Right lobe of liver (tissue), 6 donors: ENCODE results near the gene TMEM37. TPM values are rescaled to one million over a fixed set of nuclear protein-coding genes. Genes with fewer than 3 reads are reported as not detected.

ENCODE experiments used
- ATAC-seq, 4 donors: fragments of 200-7000 bp; cut with Tn5 transposase; one replicate each; pipeline ENCODE4 v1.9.1; 2020; ENCODE audit warnings: mild to moderate bottlenecking in 4 of 4, moderate library complexity in 4 of 4
- DNase-seq, 3 donors: peaks; one replicate each; pipeline ENCODE4 v3.0.0-alpha.2; 2020
- H3K27ac ChIP-seq, 3 donors: fragments of 200-600 bp; one replicate each; pipeline ENCODE4 v1.8.0; 2022
- H3K27me3 ChIP-seq, 2 donors: fragments of 200-600 bp; one replicate each; pipeline ENCODE4 v1.8.0; 2022
- H3K36me3 ChIP-seq, 4 donors: fragments of 200-600 bp; sonication (generic) in 1 of 4; one replicate each; pipeline versions ENCODE4 v1.5.1 to v1.8.0; 2017 to 2022; ENCODE audit warnings: control low read depth in 1 of 4
- H3K4me1 ChIP-seq, 4 donors: fragments of 200-600 bp; sonication (generic) in 1 of 4; one replicate each; pipeline versions ENCODE4 v1.5.1 to v1.8.0; 2017 to 2022; ENCODE audit warnings: control low read depth in 1 of 4
- H3K4me3 ChIP-seq, 3 donors: fragments of 200-600 bp; one replicate each; pipeline ENCODE4 v1.8.0; 2022
- H3K9me3 ChIP-seq, 4 donors: fragments of 200-600 bp; sonication (generic) in 1 of 4; one replicate each; pipeline versions ENCODE4 v1.5.1 to v1.8.0; 2017 to 2022; ENCODE audit warnings: control low read depth in 1 of 4
- POLR2A ChIP-seq: fragments of 450-650 bp; IDR thresholded peaks from one replicate; pipeline ENCODE4 v1.6.1; 2017; ENCODE audit warnings: antibody characterized with exemption, mild to moderate bottlenecking
- WGBS: methylation state at CpG from one replicate; pipeline ENCODE4 v1.1.6; 2018; ENCODE audit warnings: low coverage, low lambda C conversion rate; ENCODE audit not compliant: insufficient coverage; ENCODE audit errors: missing lambda C conversion rate; 5-methylcytosine and 5-hydroxymethylcytosine counted together
- intact Hi-C, 2 donors: fragments of 100-400 bp; cut with DNase I; formaldehyde crosslinking; loops; one replicate each; pipeline versions ENCODE4 v1.11.2 to v1.14.1; 2022
- total RNA-seq, 6 experiments: library from RNA; depleted of rRNA in 2 of 6; stranded (reverse); fragments of >200 nt in 2 of 6; fragmentation: NEBNext Ultra II Directional in 3 of 6; extraction: Animal tissue kit (Norgen Biotek cat#: 25700) in 3 of 6; gene quantifications; one replicate each; pipeline versions ENCODE4 v1.1.0 to v1.2.4, GENCODE V29; 2016 to 2023
- TF ChIP-seq, protein P1 (sequence below), 4 donors: fragments of 200-600 bp in 3 of 4; fragments of 450-650 bp in 1 of 4; IDR thresholded peaks; one replicate each; pipeline versions ENCODE4 v1.5.1 to v1.8.0; 2016 to 2022; ENCODE audit warnings: antibody characterized with exemption in 4 of 4, mild to moderate bottlenecking in 2 of 4
- donor health status: DM: no; HTN: yes; CAD: no.
- donor health status: DM: no; HTN: no; CAD: no.
- donor health status: DM: no; HTN: no; CAD: no.
- donor health status: DM: no; HTN: yes; CAD: no.
- donor health status: DM: no; HTN: yes; CAD: no.

Gene TMEM37
- total RNA-seq, 6 experiments from 2014 or later: 37.3 to 96.6 (median 73.5) TPM

DNA sequence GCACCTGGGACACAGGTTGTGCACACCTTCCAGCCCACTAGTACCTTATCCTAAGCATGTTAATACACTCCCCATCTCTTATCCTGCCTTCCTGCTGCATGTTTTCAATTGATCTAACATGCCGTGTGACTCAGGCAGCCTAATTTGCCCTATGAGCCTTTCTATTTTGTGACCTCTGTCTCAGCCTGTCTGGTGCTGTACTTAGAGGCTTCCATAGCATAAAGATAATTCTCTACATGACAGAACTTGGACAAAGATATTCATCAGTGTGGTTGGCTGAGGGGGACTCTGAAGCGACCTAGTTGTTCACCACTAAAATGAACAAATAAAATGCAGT is 8.6 kb upstream of the TMEM37 start:
- intact Hi-C loops: no loop called here
- ATAC-seq (no peak), DNase-seq (no peak)
- TF ChIP-seq POLR2A: no peak
- TF ChIP-seq, protein P1, sequence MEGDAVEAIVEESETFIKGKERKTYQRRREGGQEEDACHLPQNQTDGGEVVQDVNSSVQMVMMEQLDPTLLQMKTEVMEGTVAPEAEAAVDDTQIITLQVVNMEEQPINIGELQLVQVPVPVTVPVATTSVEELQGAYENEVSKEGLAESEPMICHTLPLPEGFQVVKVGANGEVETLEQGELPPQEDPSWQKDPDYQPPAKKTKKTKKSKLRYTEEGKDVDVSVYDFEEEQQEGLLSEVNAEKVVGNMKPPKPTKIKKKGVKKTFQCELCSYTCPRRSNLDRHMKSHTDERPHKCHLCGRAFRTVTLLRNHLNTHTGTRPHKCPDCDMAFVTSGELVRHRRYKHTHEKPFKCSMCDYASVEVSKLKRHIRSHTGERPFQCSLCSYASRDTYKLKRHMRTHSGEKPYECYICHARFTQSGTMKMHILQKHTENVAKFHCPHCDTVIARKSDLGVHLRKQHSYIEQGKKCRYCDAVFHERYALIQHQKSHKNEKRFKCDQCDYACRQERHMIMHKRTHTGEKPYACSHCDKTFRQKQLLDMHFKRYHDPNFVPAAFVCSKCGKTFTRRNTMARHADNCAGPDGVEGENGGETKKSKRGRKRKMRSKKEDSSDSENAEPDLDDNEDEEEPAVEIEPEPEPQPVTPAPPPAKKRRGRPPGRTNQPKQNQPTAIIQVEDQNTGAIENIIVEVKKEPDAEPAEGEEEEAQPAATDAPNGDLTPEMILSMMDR (IDR thresholded peaks at IDR 0.05): no peak
- Histone ChIP-seq H3K4me3 (no peak overlapping the region), H3K27me3 (no peaks in the 10 kb centered on the region), H3K36me3 (no peaks in the 10 kb centered on the region), H3K9me3 (no peaks in the 10 kb centered on the region), H3K4me1 (peaks cover 0 to 26% (median 14%) of the 10 kb centered on the region in 4 donors), H3K27ac (no peak overlapping the region)
- 72% methylated on average over 2 of the region's 2 CpGs for WGBS

DNA sequence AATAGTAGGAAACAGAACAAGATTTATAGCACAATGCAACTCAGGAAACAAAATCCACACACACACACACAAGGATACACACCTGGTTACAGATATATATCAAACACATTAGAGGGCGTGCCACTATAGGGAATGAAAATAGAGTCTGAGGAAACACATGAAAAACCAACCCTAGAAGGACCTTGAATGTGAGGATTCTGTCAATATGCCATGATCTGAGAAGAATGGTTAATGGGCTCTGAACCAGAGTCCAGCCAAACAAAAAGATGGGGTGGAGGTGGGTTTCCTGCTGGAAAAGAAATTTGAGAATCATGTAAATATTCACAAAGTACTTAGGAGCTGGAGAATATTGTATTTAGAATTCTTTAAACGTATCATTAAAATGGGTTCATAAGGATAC is 7.8 kb upstream of the TMEM37 start:
- Histone ChIP-seq H3K36me3 (no peaks in the 10 kb centered on the region), H3K4me3 (no peak overlapping the region), H3K4me1 (peaks cover 2 to 34% (median 18%) of the 10 kb centered on the region in 4 donors), H3K27ac (no peak overlapping the region), H3K27me3 (no peaks in the 10 kb centered on the region), H3K9me3 (no peaks in the 10 kb centered on the region)
- intact Hi-C loops: no loop called here
- DNase-seq: no peak
- 95% methylated on average over 2 of the region's 2 CpGs for WGBS
- no peak for ATAC-seq
- no peak for TF ChIP-seq POLR2A
- TF ChIP-seq, protein P1 (IDR thresholded peaks at IDR 0.05): no peak

DNA sequence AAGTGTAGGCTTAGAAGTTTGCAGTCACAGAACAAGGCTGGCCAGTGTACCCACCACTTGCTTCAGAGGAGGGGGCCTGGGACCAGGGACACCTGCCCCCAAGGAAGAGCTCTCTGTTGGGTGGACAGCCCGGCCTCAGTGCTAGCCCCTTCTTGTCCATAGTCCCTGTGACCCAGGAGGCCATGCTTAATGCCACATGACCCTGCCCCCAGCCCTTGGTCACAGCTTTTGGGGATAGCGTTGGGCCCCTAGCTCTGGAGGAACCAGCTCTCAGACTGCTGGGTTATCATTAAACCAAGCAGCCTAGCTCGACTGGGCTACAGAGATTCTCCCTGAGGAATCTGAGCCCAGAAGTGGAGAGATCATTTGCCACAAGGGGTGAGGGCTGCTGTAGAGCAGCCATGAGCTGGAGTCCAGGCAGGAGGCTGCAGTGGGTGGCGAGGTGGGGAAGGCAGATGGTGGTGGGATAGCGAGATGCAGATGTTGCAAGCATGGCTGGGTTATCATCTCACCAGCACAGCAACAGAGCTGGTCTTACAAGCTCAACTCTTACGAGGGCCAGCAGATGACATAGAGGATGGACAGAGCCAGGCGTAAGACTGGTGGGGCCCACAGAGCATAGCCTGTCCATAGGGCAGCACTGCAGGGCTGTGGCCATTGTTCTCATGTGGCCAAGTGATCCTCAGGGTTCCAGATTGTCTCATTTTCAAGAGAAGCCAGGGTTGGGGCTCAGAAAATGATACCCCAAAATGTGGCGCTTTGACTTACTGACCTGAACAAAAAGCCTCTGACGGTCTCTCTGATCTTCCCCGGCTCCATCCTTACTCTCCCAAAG is 7.2 kb upstream of the TMEM37 start:
- ATAC-seq: no peak
- peak in 1 of 3 donors; percentile 38 for DNase-seq
- WGBS: 67% methylated on average over 2 of the region's 10 CpGs
- TF ChIP-seq, protein P1 (IDR thresholded peaks at IDR 0.05): no peak
- no peak for TF ChIP-seq POLR2A
- Histone ChIP-seq H3K36me3 (no peaks in the 10 kb centered on the region), H3K4me3 (no peak overlapping the region), H3K4me1 (peaks cover 2 to 41% (median 21%) of the 10 kb centered on the region in 4 donors), H3K27ac (no peak overlapping the region), H3K27me3 (no peaks in the 10 kb centered on the region), H3K9me3 (no peaks in the 10 kb centered on the region)
- intact Hi-C loops: no loop called here

DNA sequence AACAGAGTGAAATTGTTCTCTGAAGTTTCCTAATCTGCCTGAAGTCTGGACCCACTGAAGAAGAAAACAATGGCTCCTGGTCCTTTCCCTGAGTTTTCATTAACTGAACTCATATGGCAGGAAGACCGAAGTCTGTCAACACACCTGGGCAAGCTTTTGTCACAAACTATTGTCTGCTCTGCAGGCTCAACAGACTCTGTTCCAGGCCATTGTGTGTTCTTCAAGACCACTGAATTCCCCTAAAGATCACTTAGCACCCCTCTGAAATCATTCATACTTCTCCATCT is 6.6 kb upstream of the TMEM37 start:
- Histone ChIP-seq H3K36me3 (no peaks in the 10 kb centered on the region), H3K9me3 (no peaks in the 10 kb centered on the region), H3K27me3 (no peaks in the 10 kb centered on the region), H3K27ac (no peak overlapping the region), H3K4me3 (no peak overlapping the region), H3K4me1 (peaks cover 2 to 46% (median 24%) of the 10 kb centered on the region in 4 donors)
- intact Hi-C loops: no loop called here
- WGBS: 100% methylated on average over 1 of the region's 1 CpG
- DNase-seq (no peak), ATAC-seq (no peak)
- TF ChIP-seq, protein P1 (IDR thresholded peaks at IDR 0.05): no peak
- no peak for TF ChIP-seq POLR2A
